ENCODE measurements around the gene GUCY1A2.
"Not testable (repeated sequence)": the region's sequence is repeated elsewhere in the genome, so short reads cannot be mapped to it uniquely, and the experiment has no call there.

Gene GUCY1A2

DNA sequence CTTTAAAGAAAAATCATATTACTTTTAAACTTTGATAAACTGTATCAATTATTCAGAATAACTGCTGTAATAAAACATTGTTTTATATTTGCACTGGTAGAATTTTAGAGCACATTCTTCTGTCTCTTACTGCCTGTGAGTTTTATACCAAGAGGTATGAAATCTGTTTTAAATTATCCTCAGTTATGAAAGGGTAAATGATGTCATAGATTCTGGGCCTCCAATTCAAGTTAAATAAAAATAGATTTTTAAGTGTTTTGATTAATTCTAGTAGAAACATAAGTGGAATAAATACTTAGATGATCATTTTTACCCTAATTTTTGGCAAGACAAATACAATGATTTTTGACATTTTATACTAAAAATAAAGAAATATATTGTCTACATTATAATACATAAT, 93.0 kb downstream of the GUCY1A2 start:
- no peak for DNase-seq

DNA sequence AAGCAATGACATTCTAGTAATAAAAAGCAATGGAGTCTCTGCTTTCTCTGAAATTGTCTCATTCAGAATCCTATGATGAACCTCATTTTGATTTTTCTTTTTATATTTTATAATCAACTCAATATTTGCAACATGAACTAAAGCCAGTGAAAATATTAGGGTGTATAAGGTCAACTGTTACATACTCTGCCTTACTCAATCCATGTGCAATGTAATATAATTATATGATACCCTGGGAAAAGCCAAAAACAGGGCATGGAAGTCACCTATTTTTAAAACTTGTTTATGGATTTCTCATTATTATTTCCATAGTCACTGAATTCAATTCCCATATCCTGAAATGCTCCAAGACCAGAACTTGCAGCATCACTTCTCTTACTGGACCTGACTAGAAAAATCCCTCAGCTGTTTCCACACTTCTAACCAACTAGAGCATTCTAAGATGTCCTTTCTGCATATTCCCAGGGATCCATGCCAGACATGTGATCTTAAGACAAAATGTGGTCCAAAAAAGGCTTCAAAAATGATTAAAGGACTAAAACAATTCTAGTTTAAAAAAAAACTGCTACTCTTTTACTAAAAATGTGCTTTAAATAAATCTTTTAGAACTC, 97.3 kb downstream of the GUCY1A2 start:
- no peak for DNase-seq

DNA sequence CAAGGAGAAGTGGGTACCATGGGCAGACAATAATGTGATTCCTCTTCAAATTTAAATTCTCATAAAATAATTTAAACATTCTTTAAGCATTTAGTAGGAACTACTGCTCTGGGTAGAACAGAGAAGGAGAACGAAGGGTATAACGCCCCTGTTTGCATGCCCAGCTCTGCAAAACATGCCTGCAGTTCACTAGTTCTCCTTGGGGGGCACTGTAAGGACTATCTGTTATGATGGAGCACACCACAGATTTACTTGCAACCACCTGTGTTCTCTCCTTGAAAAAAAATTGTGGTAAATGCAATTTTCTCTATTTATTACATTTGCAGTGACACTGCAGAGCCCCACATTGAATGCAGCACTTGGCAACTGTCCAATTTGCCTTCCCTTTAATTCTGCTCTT, 100.3 kb downstream of the GUCY1A2 start:
- no peak for DNase-seq

DNA sequence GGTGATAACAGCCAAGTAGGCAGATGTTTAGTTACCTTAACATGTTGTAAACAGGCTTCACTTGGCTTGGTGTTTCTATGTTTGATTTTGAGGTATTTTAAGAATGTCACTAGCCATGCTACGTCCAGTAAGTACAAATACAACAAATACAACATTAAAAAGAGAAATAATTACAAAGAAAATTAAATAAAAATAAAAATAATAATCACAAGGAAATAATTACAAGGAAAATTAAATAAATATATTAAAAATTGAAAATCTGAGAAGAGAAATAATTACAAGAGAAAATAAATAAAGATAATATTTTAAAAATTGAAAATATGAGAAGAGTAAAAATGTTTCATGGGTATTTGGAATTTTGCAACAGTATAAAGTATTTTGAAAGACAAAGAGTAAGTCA, 103.9 kb downstream of the GUCY1A2 start:
- DNase-seq, result no peak

- DNase-seq, result no peak
Observed at GRCh38 chr11:106913141-106913540, 105.1 kb downstream of the GUCY1A2 start.

DNA sequence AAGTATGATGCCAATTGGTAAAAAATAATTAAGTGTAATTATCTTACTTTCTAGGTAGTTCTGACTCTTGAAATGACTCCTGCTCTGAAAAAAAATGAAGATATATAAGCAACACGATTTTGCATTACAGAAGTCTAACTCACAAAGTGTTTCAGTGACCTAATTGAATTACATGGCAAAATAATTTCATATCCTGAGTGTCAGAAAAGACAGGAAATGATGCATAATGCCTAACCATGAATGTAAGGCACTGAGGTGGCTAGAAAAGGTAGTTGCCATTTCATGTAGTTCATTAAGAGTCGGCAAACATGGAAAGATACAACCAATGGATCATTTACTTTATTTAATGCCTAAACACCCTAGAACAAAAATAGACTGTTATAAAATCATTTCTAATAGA, 113.5 kb downstream of the GUCY1A2 start:
- no peak for DNase-seq

GRCh38 chr11:106889718-106890117, 128.6 kb downstream of the GUCY1A2 start:
- no peak for DNase-seq

DNA sequence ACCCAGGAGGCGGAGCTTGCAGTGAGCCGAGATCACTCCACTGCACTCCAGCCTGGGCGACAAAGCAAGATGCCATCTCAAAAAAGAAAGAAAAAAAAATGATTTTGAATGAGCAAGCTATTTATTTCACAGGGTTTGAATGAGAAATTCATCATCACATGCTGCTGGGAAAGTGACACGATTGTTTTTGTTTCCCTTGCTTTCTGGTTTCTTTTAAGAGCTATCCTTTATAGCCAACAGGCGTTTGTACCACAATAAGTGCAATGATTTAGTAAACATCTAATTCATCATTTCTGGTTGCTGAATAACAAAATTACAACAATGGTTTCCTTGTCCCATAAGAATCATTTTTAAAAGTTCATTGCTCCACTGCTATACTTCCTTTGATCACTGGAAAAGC, 129.9 kb downstream of the GUCY1A2 start:
- no peak for DNase-seq

DNA sequence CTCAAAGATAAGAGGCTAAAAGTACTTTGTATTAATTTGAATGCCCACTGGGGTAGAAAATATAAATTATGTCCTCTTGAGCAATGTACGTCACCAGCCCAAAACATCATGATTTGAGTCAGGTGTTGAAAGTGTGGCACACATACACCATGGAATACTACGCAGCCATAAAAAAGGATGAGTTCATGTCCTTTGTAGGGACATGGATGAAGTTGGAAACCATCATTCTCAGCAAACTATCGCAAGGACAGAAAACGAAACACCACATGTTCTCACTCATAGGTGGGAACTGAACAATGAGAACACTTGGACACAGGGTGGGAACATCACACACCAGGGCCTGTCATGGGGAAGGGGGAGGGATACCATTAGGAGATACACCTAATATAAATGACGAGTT, 134.6 kb downstream of the GUCY1A2 start:
- DNase-seq, result not testable (repeated sequence)

- no peak for DNase-seq
Observed at GRCh38 chr11:106879832-106880546, 138.3 kb downstream of the GUCY1A2 start.

- no peak for DNase-seq
Observed at GRCh38 chr11:106879029-106879428, 139.2 kb downstream of the GUCY1A2 start.

DNA sequence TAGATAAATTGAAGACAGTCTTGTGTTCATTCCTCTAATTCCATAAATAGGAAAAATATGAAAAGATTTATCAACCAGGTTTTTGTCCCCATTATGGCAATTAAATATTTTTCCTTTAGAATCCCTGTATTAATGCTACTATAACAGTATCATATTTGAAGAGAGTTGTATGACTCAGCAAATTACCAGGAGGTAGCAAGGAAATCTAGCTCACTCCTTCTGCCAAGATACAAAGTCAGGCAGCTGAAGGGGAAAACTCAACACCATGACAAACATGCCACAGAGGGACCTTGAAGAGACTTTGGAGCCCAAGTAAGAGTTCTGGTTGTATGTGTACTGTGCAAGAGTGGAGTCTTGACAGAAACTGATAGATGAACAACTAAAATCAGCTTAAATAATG, 143.3 kb downstream of the GUCY1A2 start:
- no peak for DNase-seq

- no peak for DNase-seq
Observed at GRCh38 chr11:106872246-106872645, 146.0 kb downstream of the GUCY1A2 start.

DNA sequence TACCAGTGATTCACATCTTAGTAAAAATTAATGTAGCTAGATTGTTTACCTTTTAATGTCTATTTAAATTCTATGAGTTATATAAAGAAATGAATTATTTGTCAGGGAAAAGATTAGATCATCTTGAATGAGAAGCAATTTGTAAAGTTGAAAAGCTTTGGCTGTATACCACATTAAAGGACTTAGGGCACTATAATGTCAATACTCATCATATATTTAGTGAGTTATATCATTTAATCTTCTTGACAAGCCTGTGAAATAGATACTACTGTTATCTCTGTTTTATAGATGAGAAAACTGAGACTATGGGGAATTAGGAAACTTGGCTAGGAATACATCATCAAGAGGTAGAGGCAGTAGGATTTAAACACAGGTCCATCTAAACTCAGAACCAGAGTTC, 160.1 kb downstream of the GUCY1A2 start:
- DNase-seq, result no peak

DNA sequence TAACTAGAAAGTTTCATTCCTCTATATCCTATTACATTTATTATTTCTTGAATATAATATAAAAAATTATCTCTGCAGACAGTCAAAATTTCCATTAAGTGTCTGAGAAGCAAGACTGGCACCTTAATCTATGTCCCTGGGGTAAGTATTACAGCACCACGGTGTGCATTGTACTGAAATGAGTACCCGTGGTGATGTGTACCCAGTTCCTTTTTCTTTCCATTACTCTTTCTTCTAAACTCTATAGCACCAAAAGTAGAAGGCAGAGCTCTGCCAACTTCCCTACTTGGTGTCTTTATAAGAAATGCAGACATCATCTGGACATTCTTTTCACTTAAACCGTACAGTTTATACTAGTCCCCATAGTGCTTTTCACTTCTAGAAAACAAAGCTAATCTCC, 161.7 kb downstream of the GUCY1A2 start:
- DNase-seq, result no peak

- no peak for DNase-seq
Observed at GRCh38 chr11:106854429-106854828, 163.8 kb downstream of the GUCY1A2 start.

DNA sequence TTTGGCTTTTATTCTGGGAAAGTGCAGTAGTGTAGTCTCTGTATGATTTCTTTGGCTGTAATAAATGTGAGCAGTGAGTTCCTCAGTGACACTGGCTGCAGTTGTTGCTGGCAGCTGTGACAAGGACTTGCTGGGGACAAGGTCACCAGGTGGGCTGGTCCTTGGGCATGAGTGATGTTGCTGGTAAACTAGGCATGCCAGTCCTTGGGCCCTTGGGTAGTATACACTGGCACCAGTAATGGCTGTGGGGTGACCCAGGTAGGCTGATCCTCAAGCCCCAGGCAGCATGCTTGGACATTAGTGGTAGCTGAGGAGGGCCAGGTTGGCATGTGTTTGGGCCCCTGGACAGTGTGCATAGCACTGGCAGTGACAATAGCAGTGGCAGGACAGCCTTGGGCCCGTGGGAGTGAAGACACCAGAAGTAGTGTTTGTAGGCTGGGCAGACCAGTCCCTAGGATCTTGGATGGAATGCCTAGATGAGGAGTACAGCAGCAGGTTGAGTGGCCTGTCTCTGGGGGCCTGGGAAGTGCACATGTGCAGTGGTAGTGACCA, 164.3 kb downstream of the GUCY1A2 start:
- DNase-seq, result no peak

GRCh38 chr11:106852779-106853178, 165.5 kb downstream of the GUCY1A2 start:
- no peak for DNase-seq

GRCh38 chr11:106848526-106848925, 169.8 kb downstream of the GUCY1A2 start:
- DNase-seq, result no peak

DNA sequence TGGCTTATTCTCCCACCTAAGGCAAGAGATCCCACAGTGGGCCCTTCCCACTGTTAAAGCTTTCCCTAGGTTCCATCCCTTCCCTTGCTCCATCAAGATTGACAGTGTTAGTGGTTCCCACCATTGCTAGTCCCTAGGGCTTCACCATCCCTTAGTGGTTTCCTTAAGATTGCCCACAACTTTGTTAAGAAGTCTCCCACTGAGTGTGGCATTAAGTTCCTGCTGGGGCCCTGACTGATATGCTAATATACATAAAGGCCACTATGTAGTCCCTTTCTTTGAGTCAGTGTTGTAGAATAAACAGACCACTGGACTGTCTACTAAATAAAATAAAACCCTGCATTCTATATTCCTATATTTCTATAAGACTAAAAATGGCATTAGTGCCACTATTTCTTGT, 176.1 kb downstream of the GUCY1A2 start:
- no peak for DNase-seq

DNA sequence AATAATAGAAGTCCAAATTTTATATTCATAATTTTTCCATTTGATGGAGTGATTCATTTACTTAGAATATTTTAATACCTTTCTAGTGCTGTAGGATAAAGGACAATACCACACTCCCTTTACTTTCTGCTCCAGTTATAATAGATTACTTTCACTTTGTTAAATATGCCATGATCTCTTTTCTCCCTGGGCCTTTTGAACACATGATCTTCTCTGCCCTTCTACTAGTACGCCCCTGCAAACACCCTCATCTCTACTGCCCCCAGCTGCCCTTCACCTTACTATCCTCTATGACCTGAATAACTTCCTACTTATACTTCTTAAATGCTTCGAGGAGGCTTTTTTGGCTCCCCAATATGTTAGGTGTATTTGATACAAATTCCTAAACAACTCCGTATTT, 177.3 kb downstream of the GUCY1A2 start:
- no peak for DNase-seq

DNA sequence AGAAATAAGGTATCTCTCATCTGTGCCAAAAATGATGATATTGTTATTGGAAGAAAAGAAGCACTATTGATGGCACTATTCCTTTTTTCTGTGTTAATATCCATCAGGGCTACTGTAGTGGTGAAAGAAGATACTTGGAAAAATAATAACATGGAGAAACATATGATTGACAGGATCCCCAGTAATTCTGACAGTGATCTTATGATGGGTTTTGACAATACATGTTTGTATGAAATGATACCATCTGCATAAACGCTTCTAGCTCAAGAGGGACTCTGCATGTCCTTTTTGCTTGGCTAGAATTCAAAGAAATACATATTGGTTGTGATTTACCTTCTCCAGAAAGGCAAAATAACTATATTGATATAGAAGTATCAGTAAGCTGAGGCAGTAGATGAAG, 178.1 kb downstream of the GUCY1A2 start:
- no peak for DNase-seq

DNA sequence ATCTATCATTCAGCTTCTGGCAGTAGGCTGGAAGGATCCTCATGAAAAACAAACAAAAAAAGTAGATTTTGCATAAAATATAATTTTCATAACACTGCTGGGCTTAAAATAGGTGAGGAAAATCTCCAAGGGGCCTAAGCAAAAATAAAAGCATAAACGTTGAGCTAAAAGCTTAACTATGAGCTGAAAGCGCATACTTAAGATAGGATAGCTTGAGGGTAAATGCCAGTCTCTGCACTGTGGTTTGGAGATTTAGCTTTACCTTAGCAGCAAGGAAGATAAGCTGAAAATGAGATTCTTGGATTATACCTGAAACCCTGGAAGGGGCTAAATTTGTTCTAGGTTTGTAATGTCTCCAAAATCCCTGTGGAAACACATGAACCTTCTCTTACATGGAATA, 183.7 kb downstream of the GUCY1A2 start:
- DNase-seq, result no peak

DNA sequence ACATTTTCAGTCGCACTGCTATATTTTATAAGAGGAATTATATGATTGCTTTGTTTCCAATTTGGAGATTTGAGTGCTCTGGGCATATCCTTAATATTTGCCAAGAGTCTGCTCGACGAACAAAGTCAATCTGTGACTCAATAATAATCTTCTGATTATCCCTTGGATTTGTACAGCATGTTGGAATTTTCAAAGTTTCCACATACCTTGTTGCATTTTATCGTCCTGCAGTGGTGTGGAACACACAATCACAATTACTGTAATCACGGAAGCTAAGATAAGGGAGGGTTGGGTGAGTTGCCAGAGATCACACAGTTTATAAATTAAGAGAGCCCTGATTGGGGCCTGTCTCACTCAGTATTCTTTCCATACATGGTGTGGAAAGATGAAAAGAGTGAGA, 189.3 kb downstream of the GUCY1A2 start:
- DNase-seq, result no peak

DNA sequence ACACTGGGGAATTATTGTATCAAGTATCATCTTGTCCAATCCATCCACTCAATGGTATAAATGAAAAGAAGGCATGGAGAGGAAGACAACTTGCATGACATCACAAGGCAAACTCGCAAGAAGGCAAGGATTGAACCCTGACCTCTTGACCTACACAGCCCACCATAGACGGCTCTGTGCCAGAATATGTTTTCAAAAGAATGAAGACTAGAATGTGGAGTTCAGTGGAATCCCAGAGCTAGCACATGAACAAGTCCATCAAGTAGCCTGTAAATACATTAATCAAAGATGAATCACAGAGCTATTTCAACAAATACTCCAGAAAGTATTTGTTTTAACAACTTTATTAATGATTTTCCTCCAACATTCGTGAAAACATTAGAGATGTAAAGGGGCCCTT, 189.7 kb downstream of the GUCY1A2 start:
- DNase-seq, result no peak

All from activated CD4-positive, alpha-beta T cell treated with anti-CD3 and anti-CD28 coated beads, Interleukin-2, amount 50 U/mL, for 4 hours (primary cell).